HEK293 (cell line): ENCODE data around the gene NCEH1.

ENCODE experiments used
- CTCF ChIA-PET: fragments of 350-600 bp; formaldehyde crosslinking; extraction: SDS; loops from one replicate; lab custom pipeline; 2021; ENCODE audit warnings: antibody characterized with exemption; lab: Yijun Ruan, JAX
- POLR2A ChIA-PET: fragments of 300-600 bp; formaldehyde crosslinking; extraction: SDS; loops from one replicate; lab custom pipeline; 2020; ENCODE audit warnings: antibody characterized with exemption, inconsistent platforms; lab: Yijun Ruan, JAX
- H3K27ac ChIP-seq: fragments of 200-500 bp; sonication (Bioruptor generic); 2 replicates; pipeline ENCODE4 v1.5.1; 2014; ENCODE audit warnings: low read depth, low read length, control low read depth, inconsistent platforms; ENCODE audit errors: extremely low read depth
- H3K36me3 ChIP-seq, 2 experiments: fragments of 200-500 bp in 1 of 2; sonication (Bioruptor generic) in 1 of 2; 1 replicate in 1 of 2; 2 replicates in 1 of 2; pipeline ENCODE4 v1.5.1; 2014 to 2017; ENCODE audit warnings: inconsistent platforms in 2 of 2, low read length in 2 of 2; ENCODE audit not compliant: control insufficient read depth in 2 of 2, insufficient read depth in 1 of 2
- H3K4me1 ChIP-seq: fragments of 200-500 bp; sonication (Bioruptor generic); 2 replicates; pipeline ENCODE4 v1.5.1; 2014; ENCODE audit warnings: mild to moderate bottlenecking, low read length, inconsistent platforms; ENCODE audit not compliant: control insufficient read depth, insufficient read depth
- H3K4me3 ChIP-seq: 2 replicates; pipeline ENCODE4 v1.5.1; 2011; ENCODE audit warnings: low read depth, mild to moderate bottlenecking, control low read depth, low read length, moderate library complexity
- H3K9me3 ChIP-seq: fragments of 200-500 bp; sonication (Bioruptor generic); 2 replicates; pipeline ENCODE4 v1.5.1; 2014; ENCODE audit warnings: low read depth, low read length, inconsistent platforms; ENCODE audit not compliant: control insufficient read depth, insufficient read depth
- GFI1B ChIP-seq: fragments of 450-650 bp; formaldehyde crosslinking; IDR thresholded peaks from 2 replicates; pipeline ENCODE4 v1.5.1; 2016; ENCODE audit warnings: missing biosample characterization, missing genetic modification characterization
- GLI4 ChIP-seq: fragments of 450-650 bp; formaldehyde crosslinking; IDR thresholded peaks from 2 replicates; pipeline ENCODE4 v1.5.1; 2016; ENCODE audit warnings: missing biosample characterization, missing genetic modification characterization
- GLIS2 ChIP-seq: fragments of 450-650 bp; formaldehyde crosslinking; IDR thresholded peaks from 2 replicates; pipeline ENCODE4 v1.5.1; 2016; ENCODE audit warnings: missing biosample characterization, missing genetic modification characterization
- KLF10 ChIP-seq: fragments of 450-650 bp; IDR thresholded peaks from 2 replicates; pipeline ENCODE4 v1.5.1; 2018; ENCODE audit warnings: missing biosample characterization, mild to moderate bottlenecking, missing genetic modification characterization
- KLF8 ChIP-seq: fragments of 450-650 bp; formaldehyde crosslinking; IDR thresholded peaks from 2 replicates; pipeline ENCODE4 v1.5.1; 2016; ENCODE audit warnings: missing biosample characterization, missing genetic modification characterization
- OVOL3 ChIP-seq: fragments of 450-650 bp; formaldehyde crosslinking; IDR thresholded peaks from 2 replicates; pipeline ENCODE4 v1.5.1; 2016; ENCODE audit warnings: missing biosample characterization, missing genetic modification characterization
- PRDM1 ChIP-seq: fragments of 450-650 bp; formaldehyde crosslinking; IDR thresholded peaks from 2 replicates; pipeline ENCODE4; 2016; ENCODE audit warnings: missing biosample characterization, missing genetic modification characterization
- SP7 ChIP-seq: fragments of 450-650 bp; formaldehyde crosslinking; IDR thresholded peaks from 2 replicates; pipeline ENCODE4 v1.5.1; 2016; ENCODE audit warnings: missing biosample characterization, missing genetic modification characterization
- TRIM28 ChIP-seq: IDR thresholded peaks from 2 replicates; pipeline ENCODE4 v1.6.1; 2011; ENCODE audit warnings: low read length, control low read depth, borderline replicate concordance
- YY1 ChIP-seq: fragments of 450-650 bp; formaldehyde crosslinking; IDR thresholded peaks from 2 replicates; pipeline ENCODE4 v1.5.1; 2018; ENCODE audit warnings: missing biosample characterization, missing genetic modification characterization
- ZBTB1 ChIP-seq: fragments of 450-650 bp; formaldehyde crosslinking; IDR thresholded peaks from 2 replicates; pipeline ENCODE4 v1.5.1; 2016; ENCODE audit warnings: missing biosample characterization, missing genetic modification characterization
- ZBTB17 ChIP-seq: fragments of 450-650 bp; formaldehyde crosslinking; IDR thresholded peaks from 2 replicates; pipeline ENCODE4 v1.5.1; 2016; ENCODE audit warnings: missing biosample characterization, missing genetic modification characterization
- ZBTB21 ChIP-seq: fragments of 450-650 bp; formaldehyde crosslinking; IDR thresholded peaks from 2 replicates; pipeline ENCODE4 v1.5.1; 2017; ENCODE audit warnings: missing biosample characterization, missing genetic modification characterization
- ZFP69B ChIP-seq: fragments of 450-650 bp; formaldehyde crosslinking; IDR thresholded peaks from 2 replicates; pipeline ENCODE4 v1.5.1; 2016; ENCODE audit warnings: missing biosample characterization, missing genetic modification characterization
- ZNF121 ChIP-seq: fragments of 450-650 bp; formaldehyde crosslinking; IDR thresholded peaks from 2 replicates; pipeline ENCODE4 v1.5.1; 2016; ENCODE audit warnings: missing biosample characterization, missing genetic modification characterization
- ZNF133 ChIP-seq: fragments of 450-650 bp; formaldehyde crosslinking; IDR thresholded peaks from 2 replicates; pipeline ENCODE4 v1.5.1; 2016; ENCODE audit warnings: missing biosample characterization, missing genetic modification characterization
- ZNF214 ChIP-seq: fragments of 450-650 bp; formaldehyde crosslinking; IDR thresholded peaks from 2 replicates; pipeline ENCODE4 v1.5.1; 2017; ENCODE audit warnings: missing biosample characterization, mild to moderate bottlenecking, missing genetic modification characterization, borderline replicate concordance
- ZNF274 ChIP-seq, 2 experiments: fragments of 200-500 bp in 1 of 2; fragments of 450-650 bp in 1 of 2; sonication (Bioruptor generic) in 1 of 2; formaldehyde crosslinking in 1 of 2; IDR thresholded peaks; 2 replicates each; pipeline versions ENCODE4 v1.5.1 to v1.6.1; 2014 to 2016; ENCODE audit warnings: borderline replicate concordance in 1 of 2, inconsistent platforms in 1 of 2, low read length in 1 of 2, missing biosample characterization in 1 of 2, missing genetic modification characterization in 1 of 2
- ZNF324 ChIP-seq: fragments of 450-650 bp; formaldehyde crosslinking; IDR thresholded peaks from 2 replicates; pipeline ENCODE4 v1.5.1; 2016; ENCODE audit warnings: missing biosample characterization, missing genetic modification characterization
- ZNF350 ChIP-seq: fragments of 450-650 bp; formaldehyde crosslinking; IDR thresholded peaks from 2 replicates; pipeline ENCODE4 v1.5.0; 2017; ENCODE audit warnings: missing biosample characterization, mild to moderate bottlenecking, missing genetic modification characterization
- ZNF366 ChIP-seq: fragments of 450-650 bp; formaldehyde crosslinking; conservative IDR thresholded peaks from 2 replicates; pipeline ENCODE4 v1.5.1; 2016; ENCODE audit warnings: missing biosample characterization, missing genetic modification characterization
- ZNF521 ChIP-seq: fragments of 450-650 bp; formaldehyde crosslinking; IDR thresholded peaks from 2 replicates; pipeline ENCODE4 v1.5.1; 2017; ENCODE audit warnings: missing biosample characterization, mild to moderate bottlenecking, missing genetic modification characterization
- ZNF544 ChIP-seq: fragments of 450-650 bp; formaldehyde crosslinking; IDR thresholded peaks from 2 replicates; pipeline ENCODE4 v1.5.0; 2017; ENCODE audit warnings: missing biosample characterization, missing genetic modification characterization
- ZNF549 ChIP-seq: fragments of 450-650 bp; IDR thresholded peaks from 2 replicates; pipeline ENCODE4 v1.5.1; 2018; ENCODE audit warnings: missing biosample characterization, missing genetic modification characterization, mild to moderate bottlenecking, inconsistent platforms, moderate library complexity
- ZNF629 ChIP-seq: fragments of 450-650 bp; formaldehyde crosslinking; IDR thresholded peaks from 2 replicates; pipeline ENCODE4 v1.5.1; 2017; ENCODE audit warnings: missing biosample characterization, missing genetic modification characterization
- ZNF701 ChIP-seq: fragments of 450-650 bp; formaldehyde crosslinking; IDR thresholded peaks from 2 replicates; pipeline ENCODE4 v1.5.1; 2016; ENCODE audit warnings: missing biosample characterization, missing genetic modification characterization
- TF ChIP-seq, protein P1 (sequence below): fragments of 450-650 bp; formaldehyde crosslinking; IDR thresholded peaks from 2 replicates; pipeline ENCODE4 v1.5.1; 2016; ENCODE audit warnings: missing biosample characterization, missing genetic modification characterization, borderline replicate concordance
- TF ChIP-seq, protein P2 (sequence below): fragments of 450-650 bp; formaldehyde crosslinking; IDR thresholded peaks from 2 replicates; pipeline ENCODE4 v1.5.1; 2016; ENCODE audit warnings: missing biosample characterization, missing genetic modification characterization

Gene NCEH1

DNA sequence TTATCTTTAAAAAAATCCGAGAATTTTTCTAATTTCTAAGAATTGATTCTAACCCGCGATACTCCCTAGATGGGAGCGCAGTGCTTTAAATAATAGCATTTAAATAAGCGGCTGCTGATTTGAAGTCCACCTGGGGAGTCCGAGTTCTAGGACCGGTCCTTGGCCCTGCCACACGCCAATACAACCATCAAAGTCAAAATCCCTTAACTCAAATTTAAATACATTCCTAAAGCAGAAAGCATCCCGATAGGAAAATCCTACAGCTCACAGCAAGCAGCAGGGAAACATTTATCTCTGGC is 39.2 kb upstream of the NCEH1 start (continued):
- no peak for TF ChIP-seq ZBTB1 (tag by site-specific recombination)
- TF ChIP-seq GFI1B: 0 out of 2 replicates have a peak, but pooled peaks have one; percentile 48

DNA sequence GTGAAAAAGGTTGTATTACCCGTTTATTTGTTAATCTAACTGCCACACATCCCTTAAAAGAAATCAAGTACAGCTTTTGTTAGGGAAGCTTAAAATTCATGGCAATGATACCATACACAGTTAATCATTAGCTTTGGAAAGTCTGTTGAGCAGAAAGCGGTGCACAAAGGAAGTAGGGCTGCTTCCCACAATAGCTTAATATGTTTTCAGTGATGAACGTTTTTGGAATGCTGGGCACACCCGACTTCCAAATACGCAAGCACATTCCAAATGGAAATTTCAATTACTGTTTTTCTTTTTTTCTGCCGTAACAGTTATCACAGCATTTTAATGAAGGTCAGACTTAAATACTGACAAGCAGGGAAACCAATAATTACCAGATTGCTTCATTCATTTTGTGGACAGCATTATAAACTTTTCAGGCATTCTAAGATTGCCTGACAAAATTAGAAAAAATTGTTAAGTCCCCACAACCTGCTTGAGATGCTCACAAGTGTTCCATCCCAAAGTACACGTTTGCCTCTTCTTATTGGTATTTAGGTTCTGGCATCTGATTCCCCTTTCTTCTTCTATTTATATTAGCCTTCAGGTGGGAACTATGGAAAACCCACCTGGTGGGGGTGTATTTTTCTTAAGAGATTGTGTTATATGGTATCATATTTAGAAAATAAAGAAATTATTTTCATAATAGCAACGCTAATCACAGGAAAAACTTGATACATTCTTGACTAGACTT is 38.5 kb upstream of the NCEH1 start:
- H3K9me3 ChIP-seq: no peaks in the 10 kb centered on the region
- peak overlapping the region; percentile 42 for H3K4me3 ChIP-seq
- TF ChIP-seq, protein P1, sequence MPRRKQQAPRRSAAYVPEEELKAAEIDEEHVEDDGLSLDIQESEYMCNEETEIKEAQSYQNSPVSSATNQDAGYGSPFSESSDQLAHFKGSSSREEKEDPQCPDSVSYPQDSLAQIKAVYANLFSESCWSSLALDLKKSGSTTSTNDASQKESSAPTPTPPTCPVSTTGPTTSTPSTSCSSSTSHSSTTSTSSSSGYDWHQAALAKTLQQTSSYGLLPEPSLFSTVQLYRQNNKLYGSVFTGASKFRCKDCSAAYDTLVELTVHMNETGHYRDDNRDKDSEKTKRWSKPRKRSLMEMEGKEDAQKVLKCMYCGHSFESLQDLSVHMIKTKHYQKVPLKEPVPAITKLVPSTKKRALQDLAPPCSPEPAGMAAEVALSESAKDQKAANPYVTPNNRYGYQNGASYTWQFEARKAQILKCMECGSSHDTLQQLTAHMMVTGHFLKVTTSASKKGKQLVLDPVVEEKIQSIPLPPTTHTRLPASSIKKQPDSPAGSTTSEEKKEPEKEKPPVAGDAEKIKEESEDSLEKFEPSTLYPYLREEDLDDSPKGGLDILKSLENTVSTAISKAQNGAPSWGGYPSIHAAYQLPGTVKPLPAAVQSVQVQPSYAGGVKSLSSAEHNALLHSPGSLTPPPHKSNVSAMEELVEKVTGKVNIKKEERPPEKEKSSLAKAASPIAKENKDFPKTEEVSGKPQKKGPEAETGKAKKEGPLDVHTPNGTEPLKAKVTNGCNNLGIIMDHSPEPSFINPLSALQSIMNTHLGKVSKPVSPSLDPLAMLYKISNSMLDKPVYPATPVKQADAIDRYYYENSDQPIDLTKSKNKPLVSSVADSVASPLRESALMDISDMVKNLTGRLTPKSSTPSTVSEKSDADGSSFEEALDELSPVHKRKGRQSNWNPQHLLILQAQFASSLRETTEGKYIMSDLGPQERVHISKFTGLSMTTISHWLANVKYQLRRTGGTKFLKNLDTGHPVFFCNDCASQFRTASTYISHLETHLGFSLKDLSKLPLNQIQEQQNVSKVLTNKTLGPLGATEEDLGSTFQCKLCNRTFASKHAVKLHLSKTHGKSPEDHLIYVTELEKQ (tag by site-specific recombination): no peak
- TF ChIP-seq ZNF350 (tag by site-specific recombination): no peak
- no peak for TF ChIP-seq ZNF701
- no peak for TF ChIP-seq TRIM28
- no peak for TF ChIP-seq ZNF121 (tag by site-specific recombination)
- no peak for TF ChIP-seq ZNF133
- TF ChIP-seq ZNF214 (tag by site-specific recombination): no peak
- TF ChIP-seq ZNF324 (tag by site-specific recombination): no peak
- no peak for TF ChIP-seq OVOL3 (tag by site-specific recombination)
- no peak for TF ChIP-seq KLF10 (tag by site-specific recombination)
- no peak for TF ChIP-seq SP7
- no peak for TF ChIP-seq ZNF274 (IDR thresholded peaks at IDR 0.05; ENCODE audit: low read length)
- TF ChIP-seq ZNF274 (tag by site-specific recombination; IDR thresholded peaks at IDR 0.05; ENCODE audit: borderline replicate concordance): no peak
- TF ChIP-seq ZNF549 (tag by site-specific recombination): no peak
- no peak for TF ChIP-seq KLF8 (tag by site-specific recombination)
- peaks cover 0 to 9% of the 10 kb centered on the region in 2 experiments; a peak in 1 of 3 replicates for H3K36me3 ChIP-seq
- CTCF ChIA-PET: interaction anchor here (1.0 to 2.3 kb wide), 10 partner anchors 12 to 77 kb away, joined by 3 to 13 read pairs (median 4); partner anchors contain the start of gene NCEH1
- H3K4me1 ChIP-seq: no peaks in the 10 kb centered on the region
- H3K27ac ChIP-seq: no peak overlapping the region
- POLR2A ChIA-PET: interaction anchor here (1.3 kb wide), 1 partner anchor 38 kb away, joined by 5 read pairs; the partner anchor contains the start of gene NCEH1

DNA sequence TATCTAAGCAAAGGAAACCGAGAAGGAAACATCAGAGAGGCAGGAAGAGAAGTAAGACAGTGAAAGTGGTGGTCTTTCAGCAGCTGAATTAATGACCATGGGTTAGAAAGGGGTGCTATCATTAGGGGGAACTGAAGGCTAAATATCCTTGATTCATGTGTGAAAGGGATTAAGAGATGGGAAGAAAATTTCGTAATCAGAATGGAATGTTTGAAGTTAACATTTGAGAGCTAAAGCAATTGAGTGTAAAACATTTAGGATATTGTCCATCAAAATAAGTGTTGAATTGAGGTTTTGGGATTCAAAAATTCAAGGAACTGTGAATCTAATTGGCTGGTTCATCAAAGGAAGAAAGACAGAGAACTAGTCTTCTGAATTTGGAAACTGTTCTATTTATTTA is 35.6 kb upstream of the NCEH1 start:
- Histone ChIP-seq H3K4me3 (no peak overlapping the region), H3K4me1 (no peaks in the 10 kb centered on the region), H3K9me3 (no peaks in the 10 kb centered on the region), H3K27ac (no peak overlapping the region), H3K36me3 (no peaks in the 10 kb centered on the region)
- ChIA-PET POLR2A (no interaction called here), CTCF (no interaction called here)
- TF ChIP-seq YY1 (no peak), PRDM1 (tag by site-specific recombination) (0 out of 2 replicates have a peak, but pooled peaks have one; percentile 11)

DNA sequence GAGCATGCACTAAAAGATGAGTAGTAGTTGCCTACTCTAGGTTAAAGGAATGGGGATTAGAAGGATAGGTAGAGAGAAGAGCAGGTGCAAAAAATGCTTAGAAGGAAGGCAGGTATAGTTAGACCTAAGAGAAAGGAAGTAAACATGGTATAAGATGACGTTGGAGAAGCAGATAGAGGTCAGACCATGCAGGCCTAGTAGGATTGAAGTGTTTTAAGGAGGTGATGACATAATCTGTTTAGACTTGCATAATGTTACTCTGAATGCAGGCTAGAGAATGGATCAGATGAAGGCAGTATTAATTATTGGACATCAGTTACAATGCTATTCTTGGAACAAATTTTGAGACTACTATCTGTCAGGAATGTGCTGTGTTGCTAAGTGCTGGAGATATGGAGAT is 28.6 kb upstream of the NCEH1 start:
- POLR2A ChIA-PET: no interaction called here
- no peaks in the 10 kb centered on the region for H3K36me3 ChIP-seq
- no peaks in the 10 kb centered on the region for H3K9me3 ChIP-seq
- no peaks in the 10 kb centered on the region for H3K4me1 ChIP-seq
- CTCF ChIA-PET: no interaction called here
- no peak overlapping the region for H3K27ac ChIP-seq
- no peak overlapping the region for H3K4me3 ChIP-seq
- TF ChIP-seq GLIS2 (tag by site-specific recombination) (no peak), ZFP69B (tag by site-specific recombination) (0 out of 2 replicates have a peak, but pooled peaks have one; percentile 21), ZNF544 (tag by site-specific recombination) (no peak), ZBTB17 (peak; percentile 32; the same call in 1 of the 2 replicates), GLI4 (tag by site-specific recombination) (no peak), ZNF629 (tag by site-specific recombination) (peak; percentile 75), ZNF366 (tag by site-specific recombination) (0 out of 2 replicates have a peak, but pooled peaks have one; percentile 31), ZNF521 (tag by site-specific recombination) (no peak), ZBTB21 (tag by site-specific recombination) (peak; percentile 27; the same call in 1 of the 2 replicates)
- TF ChIP-seq, protein P2, sequence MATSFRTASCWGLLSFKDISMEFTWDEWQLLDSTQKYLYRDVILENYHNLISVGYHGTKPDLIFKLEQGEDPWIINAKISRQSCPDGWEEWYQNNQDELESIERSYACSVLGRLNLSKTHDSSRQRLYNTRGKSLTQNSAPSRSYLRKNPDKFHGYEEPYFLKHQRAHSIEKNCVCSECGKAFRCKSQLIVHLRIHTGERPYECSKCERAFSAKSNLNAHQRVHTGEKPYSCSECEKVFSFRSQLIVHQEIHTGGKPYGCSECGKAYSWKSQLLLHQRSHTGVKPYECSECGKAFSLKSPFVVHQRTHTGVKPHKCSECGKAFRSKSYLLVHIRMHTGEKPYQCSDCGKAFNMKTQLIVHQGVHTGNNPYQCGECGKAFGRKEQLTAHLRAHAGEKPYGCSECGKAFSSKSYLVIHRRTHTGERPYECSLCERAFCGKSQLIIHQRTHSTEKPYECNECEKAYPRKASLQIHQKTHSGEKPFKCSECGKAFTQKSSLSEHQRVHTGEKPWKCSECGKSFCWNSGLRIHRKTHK (tag by site-specific recombination): no peak
